HFFc6 (cell line): ENCODE data around the gene DPP6. TPM values are rescaled to one million over a fixed set of nuclear protein-coding genes. Genes with fewer than 3 reads are reported as not detected.

Source experiments
- DNase-seq: peaks from one replicate; pipeline ENCODE4 v3.0.0-alpha.2; 2018
- H3K27ac Mint-ChIP-seq: 2 replicates; pipeline ENCODE4 v1.8.0; 2020; ENCODE audit warnings: mild to moderate bottlenecking, mixed read lengths
- H3K27me3 Mint-ChIP-seq: 2 replicates; pipeline ENCODE4 v1.8.0; 2021; ENCODE audit warnings: mild to moderate bottlenecking, moderate library complexity, mixed read lengths; ENCODE audit not compliant: insufficient read depth
- H3K36me3 Mint-ChIP-seq: 2 replicates; pipeline ENCODE4 v1.8.0; 2021; ENCODE audit warnings: low read depth, mixed read lengths
- H3K4me1 Mint-ChIP-seq: 2 replicates; pipeline ENCODE4 v1.8.0; 2020; ENCODE audit warnings: low read depth, mixed read lengths
- H3K4me3 Mint-ChIP-seq: 2 replicates; pipeline ENCODE4 v1.8.0; 2020; ENCODE audit warnings: mild to moderate bottlenecking, moderate library complexity, mixed read lengths
- H3K9me3 Mint-ChIP-seq: 2 replicates; pipeline ENCODE4 v1.8.0; 2020; ENCODE audit warnings: mild to moderate bottlenecking, mixed read lengths
- CTCF ChIP-seq: fragments of 200-600 bp; sonication (generic); IDR thresholded peaks from 2 replicates; pipeline ENCODE4 v1.5.0; 2021; ENCODE audit warnings: antibody characterized with exemption, mild to moderate bottlenecking
- total RNA-seq, 6 experiments: library from RNA; stranded (reverse); fragmentation: NEBNext Ultra II Directional; extraction: Animal tissue kit (Norgen Biotek cat#: 25700); gene quantifications; 2 replicates in 1 of 6; 3 replicates in 5 of 6; pipeline ENCODE4 v1.2.3, GENCODE V29; 2021

The DPP6 gene
- total RNA-seq, 6 experiments from 2014 or later: not detected

DNA sequence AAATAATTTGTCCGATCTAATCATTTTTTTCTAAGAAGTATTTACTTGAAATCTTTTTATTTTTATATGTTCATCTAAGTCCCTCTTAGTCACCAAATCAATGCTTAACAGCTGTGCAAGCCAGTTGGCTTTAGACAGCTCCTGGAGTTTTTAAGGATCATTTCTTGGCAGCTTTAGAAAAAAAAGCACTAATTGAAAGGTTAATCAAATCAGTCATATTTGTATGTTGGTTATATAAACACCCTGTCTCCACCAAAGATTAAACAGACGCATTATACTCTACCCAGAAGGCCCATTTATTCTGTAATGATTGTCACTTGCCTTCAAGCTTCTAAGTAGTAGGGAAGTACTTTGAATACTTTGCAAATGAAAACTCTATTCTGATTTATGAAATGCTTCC is 890.5 kb downstream of the DPP6 start:
- H3K36me3 Mint-ChIP-seq: no peaks in the 10 kb centered on the region; the same call in 1 of the 2 replicates
- no peak overlapping the region for H3K27ac Mint-ChIP-seq
- no peaks in the 10 kb centered on the region for H3K9me3 Mint-ChIP-seq
- H3K4me1 Mint-ChIP-seq: no peaks in the 10 kb centered on the region
- H3K27me3 Mint-ChIP-seq: no peaks in the 10 kb centered on the region
- H3K4me3 Mint-ChIP-seq: no peak overlapping the region
- no peak for TF ChIP-seq CTCF
- no peak for DNase-seq
